ENCODE results near the gene ZKSCAN8. TPM values are rescaled to one million over a fixed set of nuclear protein-coding genes. Genes with fewer than 3 reads are reported as not detected.

ZKSCAN8 gene
- total RNA-seq, 1 donor from 2014 or later, result 37.4 TPM

DNA sequence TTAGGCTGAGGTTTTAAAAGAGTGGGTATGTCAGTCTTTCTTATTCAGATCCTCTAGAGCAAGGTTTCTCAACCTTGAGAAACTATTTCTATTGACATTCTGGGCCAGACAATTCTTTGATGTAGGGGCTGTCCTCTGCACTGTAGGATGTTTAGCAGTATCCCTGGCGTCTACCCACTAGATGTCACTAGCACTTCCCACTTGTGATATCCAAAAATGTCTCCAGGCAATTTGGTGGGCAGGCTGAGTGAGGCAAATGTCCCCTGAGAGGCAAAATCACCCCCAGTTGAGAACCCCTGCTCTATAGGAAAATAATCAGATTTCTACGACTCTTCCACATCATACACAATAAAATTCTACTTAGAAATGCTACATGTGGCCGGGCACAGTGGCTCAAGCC, 7.7 kb upstream of the ZKSCAN8 start:
- Mint-ChIP-seq H3K27me3 (ENCODE audit: unreplicated experiment) (peaks cover 4% of the 10 kb centered on the region), H3K4me3 (ENCODE audit: unreplicated experiment) (peak overlapping the region; percentile 6), H3K27ac (ENCODE audit: unreplicated experiment) (no peak overlapping the region), H3K4me1 (ENCODE audit: low read depth, unreplicated experiment) (peaks cover 15% of the 10 kb centered on the region), H3K36me3 (ENCODE audit: unreplicated experiment) (no peaks in the 10 kb centered on the region), H3K9me3 (ENCODE audit: unreplicated experiment) (peaks cover 7% of the 10 kb centered on the region)
- DNase-seq, result no peak
- TF ChIP-seq CTCF (IDR thresholded peaks at IDR 0.05; ENCODE audit: partially characterized antibody, unreplicated experiment), result no peak

- no peak overlapping the region for H3K27ac Mint-ChIP-seq (ENCODE audit: unreplicated experiment)
- peaks cover 7% of the 10 kb centered on the region for H3K9me3 Mint-ChIP-seq (ENCODE audit: unreplicated experiment)
- DNase-seq, result no peak
- H3K4me1 Mint-ChIP-seq (ENCODE audit: low read depth, unreplicated experiment), result peaks cover 15% of the 10 kb centered on the region
- no peaks in the 10 kb centered on the region for H3K36me3 Mint-ChIP-seq (ENCODE audit: unreplicated experiment)
- TF ChIP-seq CTCF (IDR thresholded peaks at IDR 0.05; ENCODE audit: partially characterized antibody, unreplicated experiment), result no peak
- peak overlapping the region; percentile 5 for H3K4me3 Mint-ChIP-seq (ENCODE audit: unreplicated experiment)
- peaks cover 4% of the 10 kb centered on the region for H3K27me3 Mint-ChIP-seq (ENCODE audit: unreplicated experiment)
Observed at GRCh38 chr6:28134716-28135115, 7.0 kb upstream of the ZKSCAN8 start.

GRCh38 chr6:28135393-28135792, 6.3 kb upstream of the ZKSCAN8 start:
- no peak for TF ChIP-seq CTCF (IDR thresholded peaks at IDR 0.05; ENCODE audit: partially characterized antibody, unreplicated experiment)

DNA sequence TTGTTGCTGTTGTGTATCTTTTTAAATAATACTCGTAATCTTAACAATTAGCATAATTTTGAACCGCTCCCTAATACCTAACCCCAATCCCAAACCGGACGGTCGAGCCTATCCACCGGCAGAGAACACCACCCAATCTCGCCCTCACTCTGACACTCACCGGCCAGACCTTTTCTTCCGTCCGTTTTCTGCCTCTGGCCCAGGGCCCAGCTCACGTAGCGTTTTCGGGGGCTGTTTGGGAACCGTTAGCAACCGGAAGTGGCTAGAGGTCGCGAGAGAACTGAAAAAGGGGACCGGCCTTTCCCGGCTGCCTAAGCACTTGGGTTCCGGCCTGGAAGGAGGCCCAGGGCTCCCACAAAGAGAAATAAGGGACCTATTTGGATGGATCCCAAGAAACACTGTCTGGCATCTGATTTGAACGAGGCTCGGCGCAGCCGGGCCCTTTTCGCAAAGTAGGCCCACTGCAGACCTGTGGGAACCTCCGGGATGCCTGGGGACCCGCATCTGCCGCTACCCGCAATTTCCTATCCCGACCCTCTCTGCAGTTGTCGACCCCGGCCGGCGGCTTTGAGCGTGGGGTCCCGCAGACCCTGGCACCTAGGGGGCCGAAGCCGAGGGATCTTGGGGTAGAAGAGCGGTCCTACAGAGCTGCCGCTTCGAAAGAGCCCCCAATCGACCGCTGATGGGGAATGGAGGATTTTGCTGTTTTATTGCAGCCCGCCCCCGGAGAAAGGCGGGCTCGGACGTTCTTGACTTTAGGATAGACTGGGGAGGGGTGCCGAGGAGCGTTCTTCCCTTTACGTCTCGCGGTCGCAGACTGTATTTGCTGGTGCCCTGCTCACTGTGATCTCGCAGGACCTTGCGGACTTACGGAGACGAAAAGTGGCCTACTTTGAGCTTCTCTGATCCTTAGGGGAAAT, 4.8 kb upstream of the ZKSCAN8 start:
- DNase-seq, result peak; percentile 89
- Mint-ChIP-seq H3K36me3 (ENCODE audit: unreplicated experiment) (no peaks in the 10 kb centered on the region), H3K4me3 (ENCODE audit: unreplicated experiment) (peak overlapping the region; percentile 99), H3K27me3 (ENCODE audit: unreplicated experiment) (peaks cover 6% of the 10 kb centered on the region), H3K27ac (ENCODE audit: unreplicated experiment) (peak overlapping the region; percentile 99), H3K4me1 (ENCODE audit: low read depth, unreplicated experiment) (peaks cover 15% of the 10 kb centered on the region), H3K9me3 (ENCODE audit: unreplicated experiment) (peaks cover 9% of the 10 kb centered on the region)
- no peak for TF ChIP-seq CTCF (IDR thresholded peaks at IDR 0.05; ENCODE audit: partially characterized antibody, unreplicated experiment)

More at GRCh38 chr6:28135393-28135792, 6.3 kb upstream of the ZKSCAN8 start:
- Mint-ChIP-seq H3K36me3 (ENCODE audit: unreplicated experiment) (no peaks in the 10 kb centered on the region), H3K9me3 (ENCODE audit: unreplicated experiment) (peaks cover 8% of the 10 kb centered on the region), H3K27ac (ENCODE audit: unreplicated experiment) (peak overlapping the region; percentile 99), H3K27me3 (ENCODE audit: unreplicated experiment) (peaks cover 5% of the 10 kb centered on the region), H3K4me1 (ENCODE audit: low read depth, unreplicated experiment) (peaks cover 15% of the 10 kb centered on the region), H3K4me3 (ENCODE audit: unreplicated experiment) (peak overlapping the region; percentile 99)
- DNase-seq, result no peak

DNA sequence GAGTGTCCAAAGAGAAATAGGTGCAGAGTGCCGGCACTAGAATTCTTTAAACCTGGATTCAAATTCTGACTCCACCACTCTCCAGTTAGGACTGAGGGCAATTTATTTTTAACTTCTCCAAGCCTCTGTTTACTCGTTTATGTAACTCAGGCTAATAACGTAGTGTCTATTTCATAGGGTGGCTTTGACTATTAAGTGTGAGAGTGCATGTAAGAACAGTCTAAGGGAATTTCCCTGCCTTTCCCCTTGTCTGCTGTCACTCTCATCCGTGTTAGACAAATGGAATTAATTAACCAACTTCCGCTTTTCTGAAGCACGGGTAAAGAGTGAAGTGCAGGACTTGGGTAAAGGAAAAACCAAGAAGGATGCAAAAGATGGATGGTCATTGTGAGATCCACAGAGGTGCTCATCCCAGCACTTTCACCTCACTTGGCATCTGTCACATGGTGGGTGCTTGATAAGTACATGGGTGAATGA, 4.1 kb upstream of the ZKSCAN8 start:
- no peak for TF ChIP-seq CTCF (IDR thresholded peaks at IDR 0.05; ENCODE audit: partially characterized antibody, unreplicated experiment)
- H3K4me3 Mint-ChIP-seq (ENCODE audit: unreplicated experiment), result peak overlapping the region; percentile 99
- peak overlapping the region; percentile 99 for H3K27ac Mint-ChIP-seq (ENCODE audit: unreplicated experiment)
- peaks cover 15% of the 10 kb centered on the region for H3K4me1 Mint-ChIP-seq (ENCODE audit: low read depth, unreplicated experiment)
- H3K36me3 Mint-ChIP-seq (ENCODE audit: unreplicated experiment), result no peaks in the 10 kb centered on the region
- peaks cover 9% of the 10 kb centered on the region for H3K9me3 Mint-ChIP-seq (ENCODE audit: unreplicated experiment)
- DNase-seq, result no peak
- peaks cover 6% of the 10 kb centered on the region for H3K27me3 Mint-ChIP-seq (ENCODE audit: unreplicated experiment)
